Activated CD4-positive, alpha-beta T cell treated with anti-CD3 and anti-CD28 coated beads, Interleukin-2, Interleukin-6, amounts not matched to agents 100 ng/mL and 50 ng/mL, durations not matched to agents 16 hours and 8 hours (primary cell): Measurements from ENCODE around the gene LCN1.
"Not testable (repeated sequence)": the region's sequence is repeated elsewhere in the genome, so short reads cannot be mapped to it uniquely, and the experiment has no call there.

Source experiments
- DNase-seq: peaks from one replicate; pipeline ENCODE4 v3.0.0-alpha.2; 2020

Gene LCN1

GRCh38 chr9:135549478-135550343 lies 28.5 kb downstream of the LCN1 start:
- not testable (repeated sequence) for DNase-seq

- no peak for DNase-seq
Measured at GRCh38 chr9:135550344-135550918, 29.2 kb downstream of the LCN1 start.

- DNase-seq = no peak
Measured at GRCh38 chr9:135551031-135551430, 29.8 kb downstream of the LCN1 start.

- DNase-seq = no peak
Measured at GRCh38 chr9:135551456-135551855, 30.2 kb downstream of the LCN1 start.

- no peak for DNase-seq
Measured at GRCh38 chr9:135552021-135552697, 30.9 kb downstream of the LCN1 start.

GRCh38 chr9:135552698-135553171 lies 31.5 kb downstream of the LCN1 start:
- DNase-seq = no peak

GRCh38 chr9:135554718-135555117 lies 33.5 kb downstream of the LCN1 start:
- DNase-seq = no peak

- DNase-seq = no peak
Measured at GRCh38 chr9:135555203-135555602, 34.0 kb downstream of the LCN1 start.

GRCh38 chr9:135555910-135556309 lies 34.7 kb downstream of the LCN1 start:
- no peak for DNase-seq

GRCh38 chr9:135559606-135560005 lies 38.4 kb downstream of the LCN1 start:
- DNase-seq = no peak

- no peak for DNase-seq
Measured at GRCh38 chr9:135561391-135562234, 40.4 kb downstream of the LCN1 start, which contains the start of gene PAEP. Gene PAEP, plus strand, starts transcription at chr9:135561756.

- no peak for DNase-seq
Measured at GRCh38 chr9:135562235-135562745, 41.0 kb downstream of the LCN1 start.

- no peak for DNase-seq
Measured at GRCh38 chr9:135563039-135563476, 41.8 kb downstream of the LCN1 start.

GRCh38 chr9:135563858-135564257 lies 42.6 kb downstream of the LCN1 start:
- no peak for DNase-seq

- DNase-seq = no peak
Measured at GRCh38 chr9:135565141-135565628, 43.9 kb downstream of the LCN1 start.

- DNase-seq = no peak
Measured at GRCh38 chr9:135565636-135566035, 44.4 kb downstream of the LCN1 start.

- no peak for DNase-seq
Measured at GRCh38 chr9:135566552-135566951, 45.3 kb downstream of the LCN1 start.

GRCh38 chr9:135567311-135567710 lies 46.1 kb downstream of the LCN1 start:
- no peak for DNase-seq

- no peak for DNase-seq
Measured at GRCh38 chr9:135568026-135568425, 46.8 kb downstream of the LCN1 start.

- DNase-seq = no peak
Measured at GRCh38 chr9:135570456-135570855, 49.2 kb downstream of the LCN1 start.

GRCh38 chr9:135572233-135572632 lies 51.0 kb downstream of the LCN1 start:
- DNase-seq = no peak

GRCh38 chr9:135573124-135573523 lies 51.9 kb downstream of the LCN1 start:
- no peak for DNase-seq
